DND-41 (cell line): ENCODE measurements around the gene SMIM9.

ENCODE experiments used
- ATAC-seq: fragments of 200-7000 bp; cut with Tn5 transposase; 3 replicates; pipeline ENCODE4 v1.9.1; 2021; ENCODE audit warnings: low read depth; ENCODE audit not compliant: insufficient read depth
- DNase-seq: peaks from one replicate; pipeline ENCODE4 v3.0.0-alpha.2; 2020
- H2AFZ ChIP-seq: 2 replicates; pipeline ENCODE4 v1.6.0; 2012; ENCODE audit warnings: low read depth, low read length
- H3K27ac ChIP-seq: 2 replicates; pipeline ENCODE4 v1.5.1; 2012; ENCODE audit warnings: low read length, inconsistent platforms
- H3K27me3 ChIP-seq: fragments of 200-600 bp; sonication (generic); 2 replicates; pipeline ENCODE4 v1.6.0; 2012; ENCODE audit warnings: low read length, mild to moderate bottlenecking, inconsistent platforms; ENCODE audit not compliant: insufficient read depth, poor library complexity
- H3K36me3 ChIP-seq: 2 replicates; pipeline ENCODE4 v1.5.1; 2012; ENCODE audit warnings: low read length, inconsistent platforms; ENCODE audit not compliant: insufficient read depth
- H3K4me1 ChIP-seq: 2 replicates; pipeline ENCODE4 v1.5.1; 2012; ENCODE audit warnings: mild to moderate bottlenecking, low read length; ENCODE audit not compliant: insufficient read depth
- H3K4me2 ChIP-seq: 2 replicates; pipeline ENCODE4 v1.6.0; 2012; ENCODE audit warnings: mild to moderate bottlenecking, moderate library complexity, low read length, inconsistent platforms; ENCODE audit not compliant: insufficient read depth
- H3K4me3 ChIP-seq, 2 experiments: fragments of 200-600 bp in 1 of 2; shearing (Covaris generic) in 1 of 2; 2 replicates each; pipeline ENCODE4 v1.5.1; 2012 to 2016; ENCODE audit warnings: inconsistent platforms in 2 of 2, low read length in 2 of 2, mild to moderate bottlenecking in 2 of 2, low read depth in 1 of 2, moderate library complexity in 1 of 2
- H3K79me2 ChIP-seq: 2 replicates; pipeline ENCODE4 v1.6.0; 2012; ENCODE audit warnings: low read length, inconsistent platforms; ENCODE audit not compliant: insufficient read depth
- H3K9ac ChIP-seq: 2 replicates; pipeline ENCODE4 v1.6.0; 2012; ENCODE audit warnings: low read depth, mild to moderate bottlenecking, inconsistent platforms, low read length, moderate library complexity
- H3K9me3 ChIP-seq: 2 replicates; pipeline ENCODE4 v1.5.1; 2012; ENCODE audit warnings: low read length, moderate library complexity, mild to moderate bottlenecking, inconsistent platforms; ENCODE audit not compliant: insufficient read depth, severe bottlenecking
- H4K20me1 ChIP-seq: 2 replicates; pipeline ENCODE4 v1.6.0; 2012; ENCODE audit warnings: low read length; ENCODE audit not compliant: insufficient read depth
- EZH2 ChIP-seq: IDR thresholded peaks from 3 replicates; pipeline ENCODE4 v1.6.1; 2012; ENCODE audit warnings: borderline replicate concordance, low read depth, mild to moderate bottlenecking, moderate library complexity, low read length, inconsistent platforms; ENCODE audit not compliant: severe bottlenecking
- TF ChIP-seq, protein P1 (sequence below): IDR thresholded peaks from 2 replicates; pipeline ENCODE4 v1.5.1; 2012; ENCODE audit warnings: borderline replicate concordance, low read length, moderate library complexity, mild to moderate bottlenecking; ENCODE audit not compliant: poor library complexity, severe bottlenecking; ENCODE audit errors: extremely low read depth

SMIM9 gene

GRCh38 chrX:154824638-154825037 lies 9.8 kb downstream of the SMIM9 start:
- Histone ChIP-seq H4K20me1 (no peaks in the 10 kb centered on the region), H2AFZ (no peak overlapping the region), H3K9me3 (no peaks in the 10 kb centered on the region), H3K36me3 (no peaks in the 10 kb centered on the region), H3K4me1 (no peaks in the 10 kb centered on the region), H3K4me3 (no peak overlapping the region), H3K27me3 (no peaks in the 10 kb centered on the region), H3K9ac (no peak overlapping the region), H3K4me2 (no peak overlapping the region), H3K27ac (no peak overlapping the region), H3K79me2 (no peaks in the 10 kb centered on the region)
- no peak for TF ChIP-seq EZH2
- TF ChIP-seq, protein P1, sequence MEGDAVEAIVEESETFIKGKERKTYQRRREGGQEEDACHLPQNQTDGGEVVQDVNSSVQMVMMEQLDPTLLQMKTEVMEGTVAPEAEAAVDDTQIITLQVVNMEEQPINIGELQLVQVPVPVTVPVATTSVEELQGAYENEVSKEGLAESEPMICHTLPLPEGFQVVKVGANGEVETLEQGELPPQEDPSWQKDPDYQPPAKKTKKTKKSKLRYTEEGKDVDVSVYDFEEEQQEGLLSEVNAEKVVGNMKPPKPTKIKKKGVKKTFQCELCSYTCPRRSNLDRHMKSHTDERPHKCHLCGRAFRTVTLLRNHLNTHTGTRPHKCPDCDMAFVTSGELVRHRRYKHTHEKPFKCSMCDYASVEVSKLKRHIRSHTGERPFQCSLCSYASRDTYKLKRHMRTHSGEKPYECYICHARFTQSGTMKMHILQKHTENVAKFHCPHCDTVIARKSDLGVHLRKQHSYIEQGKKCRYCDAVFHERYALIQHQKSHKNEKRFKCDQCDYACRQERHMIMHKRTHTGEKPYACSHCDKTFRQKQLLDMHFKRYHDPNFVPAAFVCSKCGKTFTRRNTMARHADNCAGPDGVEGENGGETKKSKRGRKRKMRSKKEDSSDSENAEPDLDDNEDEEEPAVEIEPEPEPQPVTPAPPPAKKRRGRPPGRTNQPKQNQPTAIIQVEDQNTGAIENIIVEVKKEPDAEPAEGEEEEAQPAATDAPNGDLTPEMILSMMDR, result no peak
- DNase-seq (no peak), ATAC-seq (no peak)

- TF ChIP-seq EZH2, result no peak
- TF ChIP-seq, protein P1, result no peak
- Histone ChIP-seq H3K9me3 (no peaks in the 10 kb centered on the region), H3K4me1 (no peaks in the 10 kb centered on the region), H3K4me2 (no peak overlapping the region), H3K36me3 (no peaks in the 10 kb centered on the region), H3K79me2 (no peaks in the 10 kb centered on the region), H4K20me1 (no peaks in the 10 kb centered on the region), H3K9ac (no peak overlapping the region), H3K4me3 (no peak overlapping the region), H3K27me3 (no peaks in the 10 kb centered on the region), H3K27ac (no peak overlapping the region), H2AFZ (no peak overlapping the region)
- DNase-seq (no peak), ATAC-seq (no peak)
Measured at GRCh38 chrX:154822029-154822428, 12.4 kb downstream of the SMIM9 start.

DNA sequence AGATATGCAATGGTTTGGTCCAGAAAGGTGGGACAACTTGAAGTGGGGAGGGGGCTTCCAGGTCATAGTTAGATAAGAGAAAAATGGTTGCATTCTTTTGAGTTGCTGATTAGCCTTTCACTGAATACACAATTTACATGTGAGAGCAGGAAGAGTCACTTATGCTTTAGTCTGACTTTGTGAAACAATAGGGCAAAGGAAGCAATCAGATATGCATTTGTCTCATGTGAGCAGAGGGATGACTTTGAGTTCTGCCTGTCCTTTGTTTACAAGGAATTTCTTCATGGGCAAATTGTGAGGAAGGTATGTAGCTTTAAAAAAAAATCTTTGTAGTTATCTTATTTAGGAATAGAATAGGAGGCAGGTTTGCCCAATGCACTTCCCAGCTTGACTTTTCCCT lies 12.9 kb downstream of the SMIM9 start:
- no peak for ATAC-seq
- Histone ChIP-seq H3K4me2 (no peak overlapping the region), H3K9ac (no peak overlapping the region), H2AFZ (no peak overlapping the region), H3K4me3 (no peak overlapping the region), H3K27me3 (no peaks in the 10 kb centered on the region), H3K9me3 (no peaks in the 10 kb centered on the region), H3K4me1 (no peaks in the 10 kb centered on the region), H3K36me3 (no peaks in the 10 kb centered on the region), H4K20me1 (no peaks in the 10 kb centered on the region), H3K27ac (no peak overlapping the region), H3K79me2 (no peaks in the 10 kb centered on the region)
- TF ChIP-seq EZH2, result no peak
- TF ChIP-seq, protein P1, result no peak
- no peak for DNase-seq
